ENCODE data around the gene HEPH.
"Not testable (repeated sequence)": the region's sequence is repeated elsewhere in the genome, so short reads cannot be mapped to it uniquely, and the experiment has no call there.

HEPH gene

DNA sequence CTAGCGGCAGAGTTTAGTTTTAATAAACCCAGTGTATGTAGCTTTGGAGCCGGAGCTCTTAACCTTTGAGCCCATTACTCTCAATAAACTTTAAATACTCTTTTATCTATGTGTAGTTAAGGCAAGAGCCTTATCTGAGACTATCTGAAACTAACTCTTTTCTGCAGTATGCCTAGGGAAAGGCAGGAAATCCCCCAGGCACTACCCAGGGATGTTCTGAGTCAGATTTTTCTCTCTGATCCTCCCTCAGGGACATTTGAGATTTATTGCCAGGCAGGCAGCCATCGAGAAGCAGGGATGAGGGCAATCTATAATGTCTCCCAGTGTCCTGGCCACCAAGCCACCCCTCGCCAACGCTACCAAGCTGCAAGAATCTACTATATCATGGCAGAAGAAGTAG, 39.1 kb downstream of the HEPH start:
- DNase-seq, result no peak

DNA sequence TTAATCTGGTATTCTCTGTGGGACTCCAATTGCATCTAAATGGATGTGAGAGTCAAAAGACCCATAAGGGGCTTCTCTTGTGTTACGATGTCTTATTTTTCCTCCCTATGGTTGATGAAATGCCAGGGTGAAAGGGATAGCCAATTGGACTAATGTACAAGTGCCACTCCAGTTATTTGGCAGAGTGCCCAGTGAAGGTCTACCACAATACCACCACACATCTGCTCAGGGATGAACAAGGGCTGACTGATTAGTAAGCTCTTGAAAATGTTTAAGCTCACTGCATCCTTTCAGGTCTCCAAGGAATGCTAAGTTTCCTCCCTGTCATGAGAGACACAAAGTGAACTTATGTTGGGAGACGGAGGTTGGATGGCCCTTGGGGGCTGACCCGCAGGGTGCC, 57.8 kb downstream of the HEPH start:
- DNase-seq, result no peak

DNA sequence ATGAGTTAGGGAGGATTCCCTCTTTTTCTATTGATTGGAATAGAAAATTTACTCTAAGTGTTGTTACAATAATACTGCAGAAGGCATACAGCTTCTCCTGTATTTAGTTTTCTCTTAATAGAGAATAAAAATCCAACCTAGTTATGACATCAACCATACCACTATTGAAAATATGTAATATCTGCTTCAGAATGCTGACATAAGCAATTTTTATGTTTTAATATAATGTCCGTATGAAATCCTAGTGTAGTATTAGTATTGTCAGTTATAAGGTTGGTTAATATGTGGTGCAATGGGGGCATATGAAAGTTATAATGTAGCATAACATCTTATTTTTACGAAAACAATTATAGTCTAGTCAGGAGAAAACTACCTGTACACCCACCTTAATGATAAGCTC, 68.2 kb downstream of the HEPH start:
- DNase-seq, result no peak

DNA sequence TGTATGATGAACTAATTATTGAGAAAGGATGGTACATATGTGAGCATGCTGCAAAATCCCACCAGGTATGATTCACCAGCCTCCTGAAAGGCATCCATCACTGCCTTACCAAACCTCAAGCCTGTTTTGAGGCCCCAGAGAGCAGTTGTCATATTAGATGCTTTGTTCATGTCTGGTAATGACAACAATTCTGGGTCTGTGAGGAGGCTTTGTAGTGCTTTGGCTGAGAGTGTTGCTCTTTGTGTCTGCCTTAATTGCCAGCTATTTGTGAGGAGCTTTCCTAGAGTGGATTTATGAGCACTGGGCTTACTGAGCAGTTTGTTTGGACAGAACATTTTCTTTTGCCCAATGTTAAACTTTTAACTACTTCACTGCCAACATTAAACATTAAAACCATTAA, 69.2 kb downstream of the HEPH start:
- DNase-seq, result no peak

DNA sequence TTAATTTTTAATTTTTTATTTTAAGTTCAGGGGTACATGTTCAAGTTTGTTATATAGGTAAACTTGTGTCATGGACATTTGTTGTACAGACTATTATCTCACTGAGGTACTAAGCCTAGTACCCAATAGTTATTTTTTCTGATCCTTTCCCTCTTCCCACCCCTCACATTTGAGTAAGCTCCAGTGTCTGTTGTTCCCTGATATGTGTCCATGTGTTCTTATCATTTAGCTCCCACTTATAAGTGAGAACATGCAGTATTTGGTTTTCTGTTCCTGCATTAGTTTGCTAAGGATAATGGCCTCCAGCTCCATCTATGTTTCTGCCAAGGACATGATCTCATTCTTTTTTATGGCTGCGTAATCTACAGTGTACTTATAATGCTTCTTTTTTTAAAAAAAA, 69.9 kb downstream of the HEPH start:
- DNase-seq, result not testable (repeated sequence)

DNA sequence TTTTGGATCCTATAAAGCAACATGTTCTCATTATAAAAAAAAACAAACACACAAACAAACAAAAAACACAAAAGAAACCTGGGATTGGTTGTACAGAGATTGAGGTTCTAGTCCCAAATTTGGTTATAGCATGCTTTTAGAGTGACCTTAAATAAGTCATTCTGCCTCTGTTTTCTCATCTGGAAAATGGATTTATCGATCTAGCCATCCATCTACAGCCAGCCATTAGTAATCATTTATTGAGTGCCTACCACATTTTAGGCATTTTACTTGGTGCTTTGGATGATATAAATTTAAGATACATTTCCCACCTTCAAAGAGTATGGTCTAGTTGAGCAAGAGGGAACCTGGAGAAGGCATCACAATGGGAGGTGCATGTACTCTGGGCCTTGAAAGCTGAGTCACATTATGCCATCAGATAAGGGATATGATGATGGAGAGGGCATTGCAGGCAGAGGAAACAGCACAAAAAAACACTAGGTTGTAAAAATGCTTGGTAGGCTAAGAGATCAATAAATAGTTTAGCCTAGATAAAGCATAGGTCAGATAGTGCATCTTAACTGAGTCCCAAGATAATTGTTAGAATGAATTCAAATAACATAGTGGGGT, 91.4 kb downstream of the HEPH start:
- DNase-seq, result no peak

DNA sequence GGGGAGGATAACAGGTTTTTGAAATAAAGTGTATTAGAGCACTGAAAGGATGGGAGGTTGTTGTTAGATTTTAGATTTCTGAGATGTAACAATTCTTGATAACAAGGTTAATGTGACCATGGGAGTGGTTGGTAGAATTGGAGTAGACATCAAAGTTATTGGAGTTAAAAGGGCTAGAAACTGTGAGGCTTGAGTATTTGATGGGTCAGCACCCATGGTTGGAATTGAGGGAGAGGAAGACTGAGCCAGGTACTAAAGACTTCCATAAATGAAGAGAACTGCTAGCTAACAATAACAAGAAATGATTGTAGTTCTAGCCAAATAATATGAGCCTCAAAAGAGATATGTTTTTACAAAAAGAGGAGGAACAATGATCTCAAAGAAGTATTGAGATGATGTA, 98.8 kb downstream of the HEPH start:
- DNase-seq, result no peak

Measured in inflammatory macrophage (primary cell).